KOPT-K1 (cell line): ENCODE data around the gene CHMP1A.

Experiments used
- H3K27ac ChIP-seq: fragments of 200-600 bp; sonication (generic); 2 replicates; pipeline ENCODE4 v1.5.1; 2016; ENCODE audit warnings: antibody characterized with exemption, mild to moderate bottlenecking, low read depth, low read length; ENCODE audit not compliant: poor library complexity, severe bottlenecking
- H3K36me3 ChIP-seq: fragments of 200-600 bp; sonication (generic); 2 replicates; pipeline ENCODE4 v1.5.1; 2017; ENCODE audit warnings: antibody characterized with exemption, mild to moderate bottlenecking, low read length, moderate library complexity; ENCODE audit not compliant: insufficient read depth
- H3K9me3 ChIP-seq: fragments of 200-600 bp; sonication (generic); 2 replicates; pipeline ENCODE4 v1.5.1; 2017; ENCODE audit warnings: antibody characterized with exemption, low read length, mild to moderate bottlenecking; ENCODE audit not compliant: insufficient read depth, poor library complexity, severe bottlenecking

CHMP1A gene

DNA sequence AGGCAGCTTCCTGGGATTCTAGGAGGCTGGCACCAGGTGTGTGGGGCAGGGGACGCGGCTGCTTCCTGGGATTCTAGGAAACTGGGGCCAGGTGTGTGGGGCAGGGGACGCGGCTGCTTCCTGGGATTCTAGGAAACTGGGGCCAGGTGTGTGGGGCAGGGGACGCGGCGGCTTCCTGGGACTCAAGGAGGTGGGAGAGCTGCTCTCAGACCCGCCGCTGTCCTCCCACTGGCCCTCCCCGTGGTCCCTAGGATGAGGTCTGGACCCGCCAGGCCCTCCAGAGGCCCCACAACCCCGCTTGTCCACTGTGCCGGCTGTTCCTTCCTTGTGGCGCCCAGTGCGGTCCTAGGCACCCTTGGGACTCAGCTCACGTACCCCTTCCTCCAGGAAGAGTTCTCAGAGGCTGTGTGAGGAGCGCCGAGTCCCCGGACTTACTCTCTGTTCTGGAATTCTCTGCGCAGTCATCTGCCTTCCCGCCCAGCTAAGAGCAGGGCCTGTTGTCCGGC lies 43.5 kb downstream of the CHMP1A start:
- H3K9me3 ChIP-seq, result no peaks in the 10 kb centered on the region
- peak overlapping the region; percentile 58 for H3K27ac ChIP-seq
- no peaks in the 10 kb centered on the region for H3K36me3 ChIP-seq

DNA sequence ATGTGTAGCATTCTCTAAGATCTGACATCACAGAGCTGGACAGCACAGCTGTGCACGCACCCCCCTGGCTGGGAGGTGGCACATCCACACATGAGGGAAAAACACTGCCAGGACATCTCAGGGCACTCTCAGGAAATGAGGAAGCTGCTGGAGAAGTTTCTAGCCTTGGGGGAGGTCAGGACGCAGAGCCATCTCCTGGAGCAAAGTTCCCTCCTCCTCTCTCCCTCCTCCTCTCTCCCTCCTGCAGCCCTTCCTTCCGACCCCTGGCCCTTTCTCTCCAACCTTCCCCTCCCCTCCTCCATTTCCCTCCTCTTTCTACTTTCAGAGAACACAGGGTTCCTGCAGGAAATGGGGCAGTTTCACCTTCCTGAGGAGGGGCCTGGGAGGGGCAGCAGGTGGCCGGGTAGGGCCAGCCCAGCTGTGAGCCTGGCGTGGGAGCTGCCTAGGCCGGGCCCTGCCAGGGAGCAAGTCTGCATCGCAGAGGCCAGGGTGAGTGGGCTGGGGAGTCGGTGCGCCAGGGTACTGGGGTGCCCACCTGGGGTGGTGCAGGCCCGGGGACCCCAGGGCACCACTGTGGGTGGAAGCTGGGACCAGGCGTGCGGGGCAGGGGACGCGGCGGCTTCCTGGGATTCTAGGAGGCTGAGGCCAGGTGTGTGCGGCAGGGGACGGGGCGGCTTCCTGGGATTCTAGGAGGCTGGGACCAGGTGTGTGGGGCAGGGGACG lies 44.1 kb downstream of the CHMP1A start, which contains the start of gene DPEP1:
Gene DPEP1, plus strand, starts transcription at position 412 of the 723 bp plus-strand sequence. CDS start 16,769 bp downstream, outside the sequence.
- no peaks in the 10 kb centered on the region for H3K36me3 ChIP-seq
- H3K27ac ChIP-seq, result peak within 1 kb of the TSS; percentile 58
- H3K9me3 ChIP-seq, result no peaks in the 10 kb centered on the region

DNA sequence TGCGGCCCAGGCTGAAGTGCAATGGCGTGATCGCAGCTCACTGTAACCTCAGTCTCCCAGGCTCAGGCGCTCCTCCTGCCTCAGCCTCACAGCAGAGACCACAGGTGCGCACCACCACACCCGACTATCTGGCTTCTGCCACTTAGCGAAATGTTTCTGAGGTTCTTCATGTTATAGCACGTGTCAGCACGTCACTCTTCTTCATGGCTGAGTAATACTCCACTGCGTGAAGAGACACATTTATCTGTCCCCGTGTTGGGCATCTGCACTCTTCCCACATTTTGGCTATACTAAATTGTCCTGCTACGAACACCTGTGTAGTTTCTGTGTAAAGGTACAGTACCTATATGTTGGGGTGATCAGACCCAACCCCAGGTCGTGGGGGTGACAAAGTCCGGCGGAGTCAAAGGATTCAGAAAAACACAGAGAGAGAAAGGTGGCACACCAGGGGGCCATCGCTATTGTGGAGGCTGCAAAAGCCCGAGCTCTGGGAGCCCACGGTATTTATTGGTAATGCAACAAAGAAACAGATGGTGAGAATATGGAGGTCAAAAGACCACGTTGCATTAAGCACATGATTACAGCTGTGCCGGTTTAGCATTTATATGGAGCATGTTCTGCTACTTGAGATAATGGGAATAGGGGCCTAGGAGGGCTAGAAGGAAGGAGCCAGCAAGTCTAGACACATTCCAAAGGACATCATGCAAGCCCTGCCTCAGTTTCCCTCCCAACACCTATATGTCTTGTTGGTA lies 44.9 kb downstream of the CHMP1A start:
- Histone ChIP-seq H3K9me3 (no peaks in the 10 kb centered on the region), H3K36me3 (no peaks in the 10 kb centered on the region), H3K27ac (peak overlapping the region; percentile 58)

DNA sequence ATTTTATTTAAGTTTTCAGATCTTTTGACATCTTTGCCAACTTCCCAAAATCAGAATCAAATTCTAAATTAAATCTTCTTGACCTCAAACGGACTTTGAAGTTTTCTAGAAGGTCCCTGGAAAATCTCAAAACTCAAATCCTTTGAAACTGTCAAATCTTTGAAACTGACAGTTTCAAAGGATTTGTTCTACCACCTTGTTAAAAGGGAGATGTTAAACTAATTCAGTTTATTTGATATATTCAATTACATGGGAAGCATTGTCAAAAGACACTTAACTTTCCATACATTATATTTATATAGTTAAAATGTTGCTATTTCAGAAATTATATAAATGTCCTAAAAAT lies 47.4 kb downstream of the CHMP1A start:
- Histone ChIP-seq H3K36me3 (no peaks in the 10 kb centered on the region), H3K9me3 (no peaks in the 10 kb centered on the region), H3K27ac (peak overlapping the region; percentile 97)

DNA sequence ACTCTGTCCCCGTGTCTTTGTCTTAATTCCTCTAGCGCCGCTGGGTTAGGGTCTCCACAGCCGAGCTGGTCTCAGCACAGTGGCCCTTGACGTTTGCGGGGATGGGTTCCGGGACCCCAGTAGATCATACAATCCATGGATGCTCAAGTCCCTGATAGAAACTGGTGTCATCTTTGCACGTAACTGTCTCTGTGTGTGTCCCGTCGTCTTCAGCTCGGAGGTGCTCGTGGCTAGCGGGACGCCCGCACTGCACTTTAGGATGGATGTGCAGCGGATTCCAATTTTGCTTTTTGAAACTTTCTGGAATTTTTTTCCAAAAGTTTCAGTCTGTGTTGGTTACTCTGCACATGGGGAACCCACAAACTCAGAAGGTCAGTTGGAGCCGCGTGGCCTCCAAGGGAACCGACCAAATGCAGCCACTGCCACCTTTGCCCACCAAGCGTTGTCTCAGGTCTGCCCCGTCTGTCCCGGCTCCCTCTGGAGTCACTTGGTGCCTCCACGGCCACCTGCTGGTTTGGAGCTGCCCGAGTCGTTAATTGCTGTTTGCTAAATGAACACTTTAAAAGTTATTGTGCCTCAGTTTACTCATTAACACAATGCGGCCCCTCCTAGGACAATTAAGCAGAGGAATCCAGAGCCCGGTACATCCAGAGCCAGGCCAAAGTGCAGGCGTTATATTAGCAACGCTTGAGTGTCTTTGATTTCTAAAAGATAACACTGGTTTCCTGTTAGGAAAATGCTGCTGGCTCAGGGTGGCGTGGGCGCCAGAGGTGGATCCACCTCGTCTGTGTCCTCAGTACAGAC lies 49.4 kb downstream of the CHMP1A start:
- H3K36me3 ChIP-seq, result no peaks in the 10 kb centered on the region
- H3K9me3 ChIP-seq, result no peaks in the 10 kb centered on the region
- peak overlapping the region; percentile 97 for H3K27ac ChIP-seq

DNA sequence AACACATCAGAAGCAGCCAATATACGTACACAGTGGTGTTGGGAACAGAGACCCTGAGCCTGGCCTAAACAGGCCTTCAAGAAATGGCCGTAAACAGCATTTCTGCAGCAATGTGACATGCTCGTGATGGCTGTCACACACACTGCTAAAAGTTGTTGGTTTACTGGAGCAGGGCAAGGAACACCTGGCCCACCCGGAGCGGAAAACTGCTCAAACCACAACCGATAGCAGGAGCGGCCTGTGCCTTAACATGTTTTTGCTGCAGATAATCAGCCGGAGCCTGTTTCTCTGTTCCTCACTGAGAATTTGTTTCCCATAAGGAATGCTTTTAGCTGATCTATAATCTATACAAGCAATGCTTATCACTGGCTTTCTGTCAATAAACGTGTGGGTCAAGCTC lies 50.1 kb downstream of the CHMP1A start:
- no peaks in the 10 kb centered on the region for H3K9me3 ChIP-seq
- peak overlapping the region; percentile 97 for H3K27ac ChIP-seq
- no peaks in the 10 kb centered on the region for H3K36me3 ChIP-seq

DNA sequence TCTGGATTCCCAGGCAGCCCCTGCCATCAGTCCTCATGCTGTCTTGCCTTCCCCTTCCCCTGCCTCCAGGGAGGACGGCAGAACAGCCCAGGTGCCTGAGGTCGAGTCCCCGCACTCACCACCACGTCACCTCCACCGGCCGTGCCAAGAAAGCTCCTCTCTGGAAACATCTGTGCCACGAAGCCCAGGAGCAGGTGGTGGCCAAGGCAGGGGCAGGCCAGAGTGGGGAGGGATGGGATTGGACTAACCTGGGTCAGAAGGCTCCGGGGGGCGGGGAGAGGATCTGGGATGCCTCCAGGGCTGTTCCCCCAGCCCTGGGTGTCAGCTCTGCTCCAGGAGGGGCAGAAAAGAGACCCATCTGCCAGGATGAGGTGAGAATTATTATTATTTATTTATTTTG lies 51.5 kb downstream of the CHMP1A start:
- H3K27ac ChIP-seq, result peak overlapping the region; percentile 97
- no peaks in the 10 kb centered on the region for H3K36me3 ChIP-seq
- H3K9me3 ChIP-seq, result no peaks in the 10 kb centered on the region

DNA sequence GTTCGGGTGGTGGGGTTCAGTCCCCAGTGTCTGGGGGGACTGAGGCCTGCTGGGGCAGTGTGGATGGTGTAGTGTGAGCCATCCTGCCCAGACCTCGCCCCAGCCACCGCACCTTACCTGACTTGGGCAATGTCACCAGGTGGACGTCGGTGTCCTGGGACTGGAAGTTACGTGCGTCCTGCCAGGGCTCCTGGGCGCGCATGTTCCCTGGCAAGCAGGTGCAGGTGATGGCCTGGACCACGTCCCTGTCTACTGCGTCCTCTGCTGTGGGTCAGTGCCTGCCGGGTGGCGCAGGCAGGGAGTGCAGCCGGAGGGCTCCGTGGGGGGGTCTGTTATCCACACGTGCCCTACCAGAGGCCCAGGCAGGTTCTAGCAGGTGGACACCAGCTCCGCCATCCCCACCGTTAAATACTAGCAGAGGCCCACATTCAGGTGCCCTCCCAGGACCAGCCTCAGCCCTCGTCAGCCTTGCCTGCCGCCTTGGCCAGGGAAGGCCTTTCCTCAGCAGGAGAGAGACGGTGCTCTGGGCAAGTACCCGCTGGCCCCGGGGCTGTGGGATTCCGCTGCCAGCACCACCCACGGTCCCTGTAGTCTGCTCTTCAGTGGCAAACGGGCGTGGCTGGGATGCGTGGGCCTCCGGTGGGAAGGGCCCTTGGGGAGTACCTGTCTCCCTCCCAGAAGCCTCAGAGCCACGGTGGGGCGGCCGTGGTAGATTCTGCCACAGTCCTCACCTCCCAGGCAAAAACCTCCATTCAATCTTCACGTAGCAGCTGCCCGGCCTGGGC lies 52.1 kb downstream of the CHMP1A start:
- Histone ChIP-seq H3K9me3 (no peaks in the 10 kb centered on the region), H3K36me3 (no peaks in the 10 kb centered on the region), H3K27ac (peak overlapping the region; percentile 97)

DNA sequence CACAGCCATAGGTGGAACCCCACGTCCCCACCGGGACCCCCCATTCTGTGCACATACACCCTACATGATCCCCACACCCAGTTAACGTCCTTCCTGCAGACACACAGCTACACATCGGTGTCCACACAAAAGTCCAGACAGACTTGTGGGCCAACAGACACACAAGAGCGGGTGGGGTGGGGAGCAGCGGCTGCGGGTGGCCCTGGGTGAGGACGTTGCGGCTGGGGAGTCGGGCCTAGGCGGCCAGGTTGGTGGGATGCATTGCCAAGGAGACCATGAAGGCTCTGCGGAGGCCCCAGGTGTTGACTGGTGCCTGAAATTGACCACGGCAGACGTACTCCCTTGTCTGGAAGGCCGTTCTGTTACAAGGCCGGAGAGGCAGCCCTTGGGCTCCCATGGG lies 52.7 kb downstream of the CHMP1A start:
- Histone ChIP-seq H3K27ac (peak overlapping the region; percentile 97), H3K9me3 (no peaks in the 10 kb centered on the region), H3K36me3 (no peaks in the 10 kb centered on the region)

DNA sequence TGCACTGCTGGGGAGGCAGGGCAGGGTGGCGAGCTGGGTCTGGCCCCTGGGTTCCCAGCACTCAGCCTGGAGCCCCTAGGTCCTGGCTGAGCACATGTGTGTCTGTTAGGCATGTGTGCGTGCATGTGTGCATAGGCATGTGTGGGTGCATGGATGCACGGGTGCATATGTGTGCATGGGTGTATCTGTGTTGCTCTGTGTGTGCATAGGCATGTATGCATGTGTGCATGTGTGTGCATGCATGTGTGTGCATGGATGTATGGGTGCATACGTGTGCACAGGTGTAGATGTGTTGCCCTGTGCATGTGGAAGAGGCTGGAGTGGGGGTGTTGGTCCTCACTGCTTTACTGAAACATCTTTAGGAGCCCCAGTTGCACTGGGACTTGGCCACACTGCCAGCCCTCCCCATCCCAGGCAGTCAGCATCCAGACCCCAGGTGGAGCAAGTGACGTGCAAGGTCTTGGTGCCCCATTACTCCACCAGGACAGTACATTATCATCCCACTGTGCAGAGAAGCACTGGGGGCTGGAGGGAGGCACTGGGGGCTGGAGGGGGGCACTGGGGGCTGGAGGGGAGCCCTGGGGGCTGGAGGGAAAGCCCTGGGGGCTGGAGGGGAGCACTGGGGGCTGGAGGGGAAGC lies 54.4 kb downstream of the CHMP1A start:
- no peaks in the 10 kb centered on the region for H3K36me3 ChIP-seq
- H3K27ac ChIP-seq, result peak overlapping the region; percentile 64
- H3K9me3 ChIP-seq, result no peaks in the 10 kb centered on the region

DNA sequence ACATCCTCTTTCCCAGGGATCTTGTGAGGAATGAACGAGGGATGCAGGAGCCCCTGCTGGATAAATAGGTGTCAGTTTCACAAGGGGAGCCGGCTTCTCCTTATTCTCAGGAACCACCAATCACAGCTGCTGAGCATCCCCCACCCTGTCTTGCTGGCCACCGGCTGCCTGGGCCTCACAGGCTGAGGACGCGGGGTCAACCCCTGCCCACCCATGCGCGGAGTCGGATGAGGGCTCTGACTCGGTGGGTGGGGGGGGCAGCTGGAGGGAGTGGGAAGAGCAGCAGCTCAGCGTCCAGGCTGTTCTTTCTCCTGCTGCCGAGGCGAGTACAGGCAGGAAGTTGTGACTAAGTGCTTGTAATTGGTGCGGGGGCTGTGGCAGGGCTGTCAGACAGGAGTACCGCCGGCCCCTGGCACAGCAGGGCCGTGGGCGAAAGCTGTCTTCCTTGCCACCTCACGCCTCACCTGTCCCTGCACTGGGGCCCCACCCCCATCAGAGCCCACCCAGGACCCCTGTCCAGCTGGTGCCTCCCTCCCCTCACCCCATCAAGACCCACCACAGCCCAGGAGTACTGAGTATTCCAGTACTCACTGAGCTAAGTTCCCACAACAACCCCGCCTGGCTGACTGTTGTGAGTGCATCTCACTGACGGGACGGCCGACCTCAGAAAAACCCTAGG lies 55.1 kb downstream of the CHMP1A start:
- Histone ChIP-seq H3K9me3 (no peaks in the 10 kb centered on the region), H3K36me3 (no peaks in the 10 kb centered on the region), H3K27ac (peak overlapping the region; percentile 64)

DNA sequence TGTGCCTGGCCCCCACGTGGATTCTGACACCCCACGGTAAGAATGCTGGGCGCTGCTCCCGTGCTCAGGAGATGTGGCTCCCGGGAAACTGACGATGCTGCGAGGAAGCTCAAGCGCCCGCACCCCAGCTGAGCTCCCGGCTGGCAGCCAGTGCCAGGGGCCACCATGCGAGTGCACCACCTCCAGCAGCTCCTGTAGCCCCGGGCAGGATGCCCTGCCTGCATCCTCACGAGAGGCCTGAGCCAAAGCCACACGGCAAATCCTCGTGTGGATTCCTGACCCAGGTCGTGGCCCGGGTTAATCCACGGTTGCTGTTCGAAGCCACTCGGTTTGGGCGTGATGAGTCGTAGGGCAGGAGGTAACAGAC lies 55.6 kb downstream of the CHMP1A start:
- Histone ChIP-seq H3K9me3 (no peaks in the 10 kb centered on the region), H3K36me3 (no peaks in the 10 kb centered on the region), H3K27ac (peak overlapping the region; percentile 64)

DNA sequence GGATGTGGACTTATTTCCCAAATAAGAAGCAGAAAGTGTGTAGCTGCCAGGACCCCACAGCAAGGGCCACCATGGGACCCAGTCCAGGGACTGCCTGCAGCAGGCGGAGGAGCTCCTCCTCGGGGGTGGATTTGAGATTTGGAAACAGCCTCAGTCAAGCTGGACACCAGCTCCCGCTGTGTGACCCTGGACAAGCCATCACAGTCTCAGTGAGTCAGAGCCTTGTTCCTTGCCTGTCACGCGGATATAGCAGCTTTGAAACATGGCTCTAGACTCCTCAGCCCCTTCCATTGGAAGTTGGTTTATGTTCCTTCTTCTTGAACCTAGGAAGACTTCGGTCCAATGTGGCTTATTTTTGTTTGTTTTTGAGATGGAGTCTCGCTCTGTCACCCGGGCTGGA lies 56.6 kb downstream of the CHMP1A start:
- peaks cover 3% of the 10 kb centered on the region; the same call in 1 of the 2 replicates for H3K36me3 ChIP-seq
- H3K9me3 ChIP-seq, result no peaks in the 10 kb centered on the region
- no peak overlapping the region for H3K27ac ChIP-seq

DNA sequence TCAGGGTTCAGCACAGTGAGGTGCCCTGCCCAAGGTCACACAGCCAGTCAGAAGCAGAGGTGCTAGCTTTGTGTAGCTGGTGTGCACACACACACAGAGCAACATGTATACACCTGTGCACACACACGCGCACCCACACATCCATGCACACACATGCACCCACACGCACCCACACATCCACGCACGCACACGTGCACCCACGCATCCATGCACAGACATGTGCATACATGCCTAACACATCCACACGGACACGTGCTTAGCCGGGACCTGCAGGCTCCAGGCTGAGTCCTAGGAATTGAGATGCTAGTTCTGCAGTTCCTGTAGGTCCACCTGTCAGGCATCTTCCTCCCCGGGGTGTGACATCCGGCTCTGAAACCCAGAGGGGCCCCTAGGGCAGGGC lies 57.1 kb downstream of the CHMP1A start:
- H3K27ac ChIP-seq, result peak overlapping the region; percentile 39
- H3K36me3 ChIP-seq, result peaks cover 8% of the 10 kb centered on the region; the same call in 1 of the 2 replicates
- H3K9me3 ChIP-seq, result no peaks in the 10 kb centered on the region
